COR-L47 (cell line): ENCODE measurements around the gene CAP2.
A peak's percentile ranks its signal among the peaks of the same experiment; 100 is the strongest.
"Not testable (repeated sequence)": the region's sequence is repeated elsewhere in the genome, so short reads cannot be mapped to it uniquely, and the experiment has no call there.

Experiments
- DNase-seq: peaks from one replicate; lab custom pipeline; 2025; lab: John Stamatoyannopoulos, UW

CAP2 gene

GRCh38 chr6:17396256-17396655 is 2.9 kb downstream of the CAP2 start:
- no peak for DNase-seq

DNA sequence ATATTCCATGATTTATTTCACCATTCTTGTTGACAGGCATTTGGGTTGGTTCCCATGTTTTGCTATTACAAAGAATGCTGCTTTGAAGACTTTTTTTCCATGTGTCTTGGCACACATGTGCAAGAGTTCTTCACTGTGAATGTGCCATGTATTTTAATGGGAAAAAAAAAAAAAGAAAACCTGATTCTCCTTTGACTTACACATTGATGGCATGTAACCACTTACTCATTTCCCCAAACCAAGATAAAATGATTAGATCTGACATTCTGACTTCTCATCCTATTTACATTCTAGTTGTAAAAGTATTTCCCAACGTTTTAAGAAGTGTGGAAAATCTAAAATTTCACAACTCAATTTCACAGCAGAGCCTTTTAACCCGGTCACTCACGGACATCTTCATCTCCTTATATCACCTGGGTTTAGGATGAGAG is 4.4 kb downstream of the CAP2 start:
- DNase-seq: no peak

- not testable (repeated sequence) for DNase-seq
These were observed 12.0 kb downstream of the CAP2 start for GRCh38 chr6:17405181-17405943.

GRCh38 chr6:17405944-17406245 is 12.5 kb downstream of the CAP2 start:
- no peak for DNase-seq

- no peak for DNase-seq
These were observed 14.7 kb downstream of the CAP2 start for GRCh38 chr6:17408081-17408480.

DNA sequence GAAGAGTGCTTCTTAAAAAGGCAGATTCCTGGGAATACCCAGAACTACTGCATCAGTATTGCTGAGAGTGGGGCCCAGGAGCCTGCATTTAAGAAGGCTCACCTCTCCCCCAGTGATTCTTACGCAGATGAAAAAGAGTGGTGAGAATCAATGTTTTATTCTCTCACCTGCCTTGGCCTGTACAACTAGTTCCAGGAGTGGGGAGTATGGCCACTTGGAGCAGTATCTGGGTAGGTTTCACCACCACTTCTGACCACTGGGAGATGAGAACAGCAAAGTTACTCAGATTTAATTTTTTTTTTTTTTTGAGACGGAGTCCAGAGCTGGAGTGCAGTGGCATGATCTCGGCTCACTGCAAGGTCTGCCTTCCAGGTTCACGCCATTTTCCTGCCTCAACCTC is 16.9 kb downstream of the CAP2 start:
- no peak for DNase-seq

- DNase-seq: no peak
These were observed 19.9 kb downstream of the CAP2 start for GRCh38 chr6:17413313-17413750.

GRCh38 chr6:17414395-17414794 is 21.0 kb downstream of the CAP2 start:
- DNase-seq: not testable (repeated sequence)

- peak; percentile 68 for DNase-seq
These were observed 21.9 kb downstream of the CAP2 start for GRCh38 chr6:17415321-17415720.

- no peak for DNase-seq
These were observed 23.4 kb downstream of the CAP2 start for GRCh38 chr6:17416806-17417205.

GRCh38 chr6:17417817-17418216 is 24.4 kb downstream of the CAP2 start:
- DNase-seq: no peak

DNA sequence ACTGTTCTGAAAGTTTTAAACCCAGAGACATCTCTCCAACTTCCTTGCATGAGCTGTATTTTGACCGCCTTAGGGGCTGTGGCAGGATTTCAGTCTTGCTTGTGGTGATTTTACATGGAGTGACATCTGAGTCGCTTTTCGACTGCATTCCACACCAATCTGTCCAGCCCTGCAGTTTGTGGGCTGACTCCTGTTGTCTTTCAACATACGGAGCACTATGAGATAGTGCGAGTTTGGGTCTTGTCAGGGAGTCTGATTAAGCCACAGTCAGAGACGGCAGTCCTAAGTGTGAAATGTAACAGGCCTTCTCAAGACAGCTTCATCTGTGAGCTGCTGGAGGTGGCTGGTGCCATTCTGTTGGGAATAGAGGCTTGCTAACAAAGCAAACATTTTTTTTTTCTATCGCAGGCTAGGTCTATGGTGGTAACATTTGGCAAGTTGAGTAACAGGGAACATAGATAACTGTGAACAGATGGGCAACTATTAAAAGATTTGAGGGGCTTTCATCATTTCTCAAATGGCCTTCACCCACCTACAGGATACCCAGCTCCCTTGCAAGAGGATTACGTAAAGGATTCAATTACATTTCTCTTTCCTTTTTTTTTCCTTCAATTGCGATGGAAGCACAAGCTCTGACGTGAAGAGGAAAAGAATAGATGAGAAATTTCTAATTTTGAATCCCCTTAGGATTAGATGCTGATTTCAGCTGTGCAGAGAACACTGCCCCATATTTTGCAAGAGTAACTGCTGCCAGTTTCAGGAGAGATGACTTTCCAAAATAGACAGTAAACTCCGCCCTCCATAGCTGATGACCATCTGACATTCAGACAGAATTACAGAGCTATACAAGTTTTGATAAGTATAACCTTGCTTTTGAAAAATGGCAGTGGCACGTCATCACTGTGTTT is 25.1 kb downstream of the CAP2 start:
- no peak for DNase-seq

GRCh38 chr6:17419189-17419575 is 25.8 kb downstream of the CAP2 start:
- no peak for DNase-seq

DNA sequence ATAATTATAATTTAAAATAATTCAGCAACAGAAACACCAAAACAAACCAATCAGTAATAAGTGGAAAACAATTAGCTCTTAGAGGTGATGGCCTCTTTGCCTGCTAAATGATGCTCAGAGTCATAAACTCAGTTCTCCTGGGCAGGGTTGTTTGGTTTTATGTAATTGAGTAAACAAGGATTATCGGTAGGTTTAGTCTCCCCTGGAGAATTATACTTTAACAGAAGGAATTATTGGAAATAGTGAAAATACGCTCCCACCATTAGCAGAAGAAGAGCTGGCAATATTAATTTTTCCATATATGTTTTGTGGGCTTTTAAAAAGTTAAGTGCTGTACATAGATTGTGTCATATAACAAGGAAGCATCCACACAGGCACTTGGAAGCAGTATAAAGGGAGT is 27.0 kb downstream of the CAP2 start:
- DNase-seq: no peak

DNA sequence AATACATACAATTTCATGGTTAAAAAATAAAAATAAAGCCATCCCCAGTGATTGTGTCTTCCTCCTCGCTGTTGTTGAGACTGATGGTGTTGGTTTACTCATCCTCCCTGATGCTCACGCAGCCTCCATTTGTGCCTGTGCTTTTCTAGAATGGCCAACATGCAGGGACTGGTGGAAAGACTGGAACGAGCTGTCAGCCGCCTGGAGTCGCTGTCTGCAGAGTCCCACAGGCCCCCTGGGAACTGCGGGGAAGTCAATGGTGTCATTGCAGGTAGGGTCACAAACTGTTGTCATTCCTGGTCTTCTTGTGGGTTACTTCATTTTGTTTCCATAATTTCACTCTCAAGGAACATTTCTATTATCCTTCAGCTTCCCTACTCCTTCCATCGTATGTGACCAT is 28.0 kb downstream of the CAP2 start:
- no peak for DNase-seq

GRCh38 chr6:17423026-17423425 is 29.6 kb downstream of the CAP2 start:
- DNase-seq: no peak

GRCh38 chr6:17427062-17427461 is 33.7 kb downstream of the CAP2 start:
- no peak for DNase-seq

GRCh38 chr6:17427617-17428016 is 34.2 kb downstream of the CAP2 start:
- DNase-seq: no peak

- DNase-seq: not testable (repeated sequence)
These were observed 35.3 kb downstream of the CAP2 start for GRCh38 chr6:17428595-17429120.

DNA sequence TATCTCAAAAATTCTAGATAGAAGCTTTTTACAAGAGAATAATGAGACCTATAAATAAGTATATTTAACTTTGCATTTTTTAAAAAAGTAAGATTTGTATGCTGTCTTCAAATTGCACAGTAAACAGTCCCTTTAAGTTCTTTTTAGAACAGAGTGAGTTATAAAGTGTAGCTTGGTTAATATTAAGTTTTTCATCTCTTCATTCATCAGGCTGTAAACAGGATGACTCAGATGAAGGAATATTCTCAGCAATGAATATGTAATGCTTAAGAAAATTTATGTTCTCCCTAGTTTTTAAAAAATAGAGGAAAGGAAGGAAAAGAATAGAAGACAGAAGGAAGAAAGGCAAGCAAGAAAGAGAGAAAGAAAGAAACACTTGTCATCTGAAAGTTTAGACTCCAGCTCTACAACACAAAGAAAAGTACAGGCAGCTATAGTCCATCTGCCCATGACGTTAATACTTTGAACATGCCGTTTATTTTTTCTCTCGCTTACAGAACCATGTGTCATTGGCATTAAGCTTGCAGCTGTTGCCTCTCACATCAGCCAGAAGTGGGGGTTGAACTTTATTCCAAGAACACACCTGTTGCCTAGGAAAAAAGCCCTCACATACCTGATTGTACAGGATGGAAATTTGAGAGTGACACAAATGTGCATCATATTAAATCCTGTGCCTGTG is 36.1 kb downstream of the CAP2 start:
- no peak for DNase-seq

DNA sequence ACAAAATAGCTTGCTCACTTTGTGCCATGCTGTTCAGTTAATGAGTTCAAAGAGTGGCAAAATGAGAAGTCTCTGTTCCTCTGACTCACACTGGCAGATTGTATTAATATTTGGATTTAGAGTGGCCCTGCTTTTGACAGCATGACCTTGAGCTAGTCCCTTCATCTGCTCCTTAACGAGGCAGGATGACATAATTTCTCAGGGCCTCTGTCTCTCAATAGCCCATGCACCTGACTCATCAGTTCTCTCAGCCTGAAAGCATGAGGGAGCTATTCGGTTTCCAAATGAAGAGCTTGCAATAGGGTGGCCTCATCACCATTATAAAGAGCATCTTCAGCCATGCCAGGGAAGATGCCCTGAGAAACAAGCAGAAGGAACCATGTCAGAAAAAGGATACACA is 38.2 kb downstream of the CAP2 start:
- DNase-seq: no peak

DNA sequence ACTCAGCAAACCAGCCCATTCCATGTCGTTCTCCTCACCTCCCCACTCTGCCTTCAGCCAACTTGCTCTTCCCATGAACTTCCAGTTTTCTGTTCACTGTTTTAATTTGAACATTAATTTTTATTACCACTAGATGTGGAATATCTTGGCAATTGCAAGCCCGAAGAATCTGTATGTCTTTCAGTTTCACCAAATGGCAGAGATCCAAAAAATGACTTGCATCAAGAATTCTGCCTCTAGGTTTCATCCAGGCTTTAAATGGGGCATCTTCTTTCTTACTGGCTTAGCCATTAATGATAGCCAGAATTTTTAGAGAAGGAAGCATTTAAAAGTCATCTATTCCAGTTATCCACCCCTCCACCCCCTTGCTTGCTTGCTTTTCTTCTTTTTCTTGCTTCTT is 39.0 kb downstream of the CAP2 start:
- DNase-seq: no peak
